Spinal cord (tissue), 10 donors: ENCODE data around the gene DUSP1. TPM values are rescaled to one million over a fixed set of nuclear protein-coding genes. Genes with fewer than 3 reads are reported as not detected.

ENCODE experiments used
- DNase-seq, 6 donors: peaks; one replicate each; pipeline versions ENCODE4 v3.0.0 to v3.0.0-alpha.2; 2013 to 2015; ENCODE audit warnings: low spot score in 6 of 6, low read depth in 4 of 6
- H3K27ac ChIP-seq: one replicate; pipeline ENCODE4 v1.5.1; 2013; ENCODE audit warnings: low read depth, low read length, control low read depth
- H3K27me3 ChIP-seq: one replicate; pipeline ENCODE4 v1.6.1; 2013; ENCODE audit warnings: low read length; ENCODE audit not compliant: control insufficient read depth, insufficient read depth
- H3K36me3 ChIP-seq: one replicate; pipeline ENCODE4 v1.6.1; 2013; ENCODE audit warnings: low read length; ENCODE audit not compliant: control insufficient read depth, insufficient read depth
- H3K4me1 ChIP-seq: one replicate; pipeline ENCODE4 v1.6.1; 2013; ENCODE audit warnings: low read length; ENCODE audit not compliant: control insufficient read depth, insufficient read depth
- H3K4me3 ChIP-seq: one replicate; pipeline ENCODE4 v1.5.1; 2013; ENCODE audit warnings: low read depth, low read length, control low read depth
- H3K9me3 ChIP-seq: one replicate; pipeline ENCODE4 v1.6.1; 2013; ENCODE audit warnings: low read length; ENCODE audit not compliant: control insufficient read depth, insufficient read depth
- WGBS: methylation state at CpG from one replicate; pipeline ENCODE4 v1.1.5; 2013; ENCODE audit warnings: missing lambda C conversion rate; ENCODE audit not compliant: insufficient coverage; 5-methylcytosine and 5-hydroxymethylcytosine counted together
- polyA plus RNA-seq, 2 donors: library from polyadenylated mRNA; unstranded; fragments of 120-200 nt; gene quantifications; one replicate each; pipeline ENCODE4 v1.2.1, GENCODE V29; 2013; ENCODE audit not compliant: insufficient read length in 2 of 2
- total RNA-seq, 2 donors: library from RNA; depleted of rRNA in 1 of 2; stranded (reverse); fragments of 120-200 nt in 1 of 2; fragments of >200 nt in 1 of 2; gene quantifications; one replicate each; pipeline versions ENCODE4 v1.2.3 to v1.2.4, GENCODE V29; 2013 to 2014
- donor health status: healthy.

Gene DUSP1
- total and polyA plus RNA-seq, 4 donors = 31.3 to 170 (median 107) TPM

GRCh38 chr5:172782169-172783039 is 11.4 kb upstream of the DUSP1 start:
- WGBS = 94% methylated on average over 5 of the region's 7 CpGs
- no peak overlapping the region for H3K4me3 ChIP-seq
- no peaks in the 10 kb centered on the region for H3K27me3 ChIP-seq
- H3K9me3 ChIP-seq = no peaks in the 10 kb centered on the region
- no peak overlapping the region for H3K27ac ChIP-seq
- H3K36me3 ChIP-seq = no peaks in the 10 kb centered on the region
- peak in 1 of 6 donors; percentile 57 for DNase-seq
- H3K4me1 ChIP-seq = no peaks in the 10 kb centered on the region

GRCh38 chr5:172779691-172780341 is 8.8 kb upstream of the DUSP1 start:
- no peak for DNase-seq
- H3K36me3 ChIP-seq = no peaks in the 10 kb centered on the region
- H3K27me3 ChIP-seq = no peaks in the 10 kb centered on the region
- no peak overlapping the region for H3K4me3 ChIP-seq
- WGBS = no CpG with 5 or more reads among the region's 5 CpGs
- H3K27ac ChIP-seq = no peak overlapping the region
- no peaks in the 10 kb centered on the region for H3K9me3 ChIP-seq
- H3K4me1 ChIP-seq = no peaks in the 10 kb centered on the region

- Histone ChIP-seq H3K36me3 (no peaks in the 10 kb centered on the region), H3K27ac (no peak overlapping the region), H3K9me3 (no peaks in the 10 kb centered on the region), H3K4me1 (no peaks in the 10 kb centered on the region), H3K27me3 (no peaks in the 10 kb centered on the region), H3K4me3 (no peak overlapping the region)
- WGBS = 88% methylated on average over 12 of the region's 13 CpGs
- DNase-seq = no peak
These were observed 7.2 kb upstream of the DUSP1 start for GRCh38 chr5:172777881-172778814.

DNA sequence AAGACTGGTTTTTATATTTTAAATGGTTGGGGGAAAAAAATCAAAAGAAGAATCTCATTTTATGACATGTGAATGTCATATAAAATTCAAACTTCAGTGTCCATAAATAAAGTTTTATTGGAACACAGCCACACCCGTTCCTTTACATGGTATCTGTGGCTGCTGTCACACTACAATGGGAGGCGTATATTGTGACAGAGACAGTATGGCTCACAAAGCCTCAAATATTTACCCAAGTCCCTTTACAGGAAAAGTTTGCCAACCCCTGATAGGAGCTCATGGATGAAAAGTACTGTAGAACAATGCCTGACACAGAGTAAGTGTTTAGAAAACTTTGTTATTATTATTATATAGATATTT is 5.2 kb upstream of the DUSP1 start:
- no peak for DNase-seq
- Histone ChIP-seq H3K4me3 (no peak overlapping the region), H3K27ac (no peak overlapping the region), H3K4me1 (peaks cover 12% of the 10 kb centered on the region), H3K36me3 (no peaks in the 10 kb centered on the region), H3K9me3 (no peaks in the 10 kb centered on the region), H3K27me3 (no peaks in the 10 kb centered on the region)
- no CpG with 5 or more reads among the region's 2 CpGs for WGBS

DNA sequence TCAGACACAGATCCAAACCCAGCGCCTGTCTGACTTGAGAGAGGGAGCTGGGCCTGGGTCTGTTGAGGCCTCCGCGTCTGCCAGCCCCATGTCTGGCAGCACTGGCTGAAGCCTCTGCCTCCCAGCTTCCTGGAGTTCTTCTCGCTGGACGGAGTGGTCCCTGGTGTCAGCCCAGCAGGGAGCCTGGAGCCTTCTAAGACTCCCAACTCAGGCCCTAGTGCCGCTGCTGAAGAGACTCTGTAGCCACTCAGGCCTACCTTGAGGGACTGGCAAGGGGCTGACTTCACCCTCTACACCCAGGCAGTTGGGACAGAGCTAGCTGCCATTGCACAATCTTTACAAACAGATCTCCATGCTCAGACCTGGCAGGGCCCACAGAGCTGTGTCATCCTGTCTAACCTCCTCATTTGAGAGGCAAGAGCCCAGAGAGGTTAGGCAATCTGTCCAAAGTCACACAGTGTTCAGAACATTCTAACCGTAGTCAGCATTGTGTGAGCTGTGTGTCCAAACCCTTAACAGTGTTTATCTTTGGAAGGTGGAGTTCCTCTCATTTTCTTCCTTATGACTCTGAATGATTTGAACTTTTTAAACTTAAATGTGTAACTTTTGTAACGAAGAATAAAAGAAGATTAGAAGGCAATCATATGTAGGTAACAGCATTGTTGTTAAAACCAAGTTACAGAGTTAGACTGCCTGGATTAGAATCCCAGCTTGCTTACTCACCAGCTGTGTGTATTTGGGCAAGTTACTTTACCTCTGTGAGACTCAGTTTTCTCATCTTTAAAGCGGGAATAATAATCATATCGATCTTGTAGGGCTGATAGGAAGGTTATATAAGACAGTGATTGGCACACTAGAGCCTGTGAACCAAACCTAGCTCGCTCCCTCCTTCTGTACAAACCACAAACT is 4.6 kb upstream of the DUSP1 start:
- 87% methylated on average over 7 of the region's 11 CpGs for WGBS
- H3K4me1 ChIP-seq = peaks cover 16% of the 10 kb centered on the region
- no peak for DNase-seq
- H3K9me3 ChIP-seq = no peaks in the 10 kb centered on the region
- no peaks in the 10 kb centered on the region for H3K27me3 ChIP-seq
- H3K27ac ChIP-seq = no peak overlapping the region
- H3K4me3 ChIP-seq = no peak overlapping the region
- no peaks in the 10 kb centered on the region for H3K36me3 ChIP-seq

- Histone ChIP-seq H3K27me3 (no peaks in the 10 kb centered on the region), H3K9me3 (no peaks in the 10 kb centered on the region), H3K4me3 (no peak overlapping the region), H3K36me3 (no peaks in the 10 kb centered on the region), H3K4me1 (peaks cover 23% of the 10 kb centered on the region), H3K27ac (no peak overlapping the region)
- no peak for DNase-seq
- WGBS = 94% methylated on average over 4 of the region's 7 CpGs
These were observed 3.7 kb upstream of the DUSP1 start for GRCh38 chr5:172774561-172775315.

DNA sequence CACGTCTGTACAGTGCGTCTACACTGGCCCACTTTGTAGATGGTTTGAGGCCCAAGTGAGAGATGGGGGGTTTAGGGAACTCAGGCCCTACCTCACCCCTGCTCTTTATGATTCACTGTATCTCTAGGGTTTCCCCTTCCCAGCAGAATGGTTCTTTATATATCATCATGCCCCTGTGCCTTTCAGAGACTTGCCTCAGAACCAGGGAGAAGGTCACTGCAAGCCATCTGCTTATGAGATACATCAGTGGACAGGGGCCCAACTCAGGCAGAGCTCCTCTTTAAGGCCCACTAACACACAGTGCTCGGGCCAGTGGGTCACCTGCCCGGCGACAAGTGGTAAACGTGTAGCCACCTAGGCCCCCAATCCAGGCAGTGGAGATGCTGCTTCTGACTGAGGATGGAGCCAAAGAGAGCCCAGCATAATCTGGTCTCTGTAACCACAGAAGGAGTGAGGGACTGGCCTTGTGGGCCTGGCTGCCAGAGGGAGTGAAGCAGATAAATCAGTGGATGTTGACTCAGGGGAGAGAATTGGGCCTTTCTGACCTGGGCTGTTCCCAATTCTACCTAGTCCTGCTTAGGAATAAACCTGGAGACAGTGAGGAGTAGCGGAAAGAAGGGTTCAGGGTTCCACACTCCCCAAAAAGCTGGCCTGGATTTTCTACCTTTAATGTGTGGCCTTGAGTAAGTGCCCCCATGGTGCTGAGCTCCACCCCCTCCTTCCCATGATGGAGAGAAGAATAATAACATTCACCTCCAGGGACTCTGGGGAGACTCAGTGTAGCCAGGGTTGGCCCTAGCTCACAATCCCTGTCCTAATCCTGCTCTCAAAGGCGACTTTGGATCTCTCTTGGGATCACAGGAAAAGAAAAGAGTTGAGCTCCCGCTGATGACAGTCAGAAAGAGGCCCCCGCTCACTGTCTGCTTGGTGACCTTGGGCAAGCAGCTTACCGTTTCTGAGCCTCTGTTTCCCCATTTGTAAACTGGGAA is 2.8 kb upstream of the DUSP1 start:
- WGBS = 90% methylated on average over 10 of the region's 11 CpGs
- DNase-seq = no peak
- Histone ChIP-seq H3K36me3 (peaks cover 6% of the 10 kb centered on the region), H3K9me3 (no peaks in the 10 kb centered on the region), H3K27ac (no peak overlapping the region), H3K4me1 (peaks cover 31% of the 10 kb centered on the region), H3K4me3 (no peak overlapping the region), H3K27me3 (no peaks in the 10 kb centered on the region)
